Measurements from ENCODE around the gene MYO1D. TPM values are rescaled to one million over a fixed set of nuclear protein-coding genes. Genes with fewer than 3 reads are reported as not detected.
A peak's percentile ranks its signal among the peaks of the same experiment; 100 is the strongest.
"Not testable (repeated sequence)": the region's sequence is repeated elsewhere in the genome, so short reads cannot be mapped to it uniquely, and the experiment has no call there.

MYO1D gene
- total RNA-seq, 1 donor from 2014 or later = 38.9 TPM

DNA sequence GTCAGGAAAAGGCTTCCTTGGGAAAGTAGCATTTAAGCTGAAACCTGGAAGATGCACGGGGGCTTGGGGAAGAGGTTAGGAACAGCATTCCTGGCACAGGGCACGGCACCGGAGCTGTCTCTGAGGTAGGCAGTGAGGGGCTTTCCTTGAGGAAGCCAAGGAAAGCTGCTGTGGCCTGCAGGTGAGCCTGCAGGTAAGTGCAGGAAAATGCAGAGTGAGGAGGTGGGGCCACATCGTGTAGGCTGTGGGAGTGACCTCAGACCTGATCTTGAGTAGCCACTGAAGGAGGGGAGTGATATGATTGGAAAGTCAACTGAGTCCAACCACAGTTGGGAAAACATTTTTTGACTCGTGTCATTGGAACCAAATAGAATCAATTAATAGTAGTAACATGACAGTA lies 310.6 kb downstream of the MYO1D start:
- DNase-seq = no peak

DNA sequence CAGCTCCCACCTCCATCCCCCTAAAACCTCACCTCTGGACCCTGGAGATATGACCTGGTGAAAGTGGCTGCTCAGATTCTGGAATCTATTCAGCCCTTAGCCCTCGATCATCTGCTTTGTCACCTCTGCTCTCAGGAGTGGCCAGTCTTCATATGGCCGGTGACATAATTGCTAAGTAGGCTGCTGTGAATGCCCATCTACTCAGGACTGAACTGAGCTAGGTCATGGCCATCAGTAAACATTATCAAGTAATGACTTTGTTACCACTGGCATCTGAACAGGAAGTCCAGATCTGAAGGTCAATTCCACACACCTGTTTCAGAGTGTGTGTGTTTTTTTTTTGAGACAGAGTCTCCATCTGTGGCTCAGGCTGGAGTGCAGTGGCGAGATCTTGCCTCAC lies 311.5 kb downstream of the MYO1D start:
- DNase-seq = no peak

DNA sequence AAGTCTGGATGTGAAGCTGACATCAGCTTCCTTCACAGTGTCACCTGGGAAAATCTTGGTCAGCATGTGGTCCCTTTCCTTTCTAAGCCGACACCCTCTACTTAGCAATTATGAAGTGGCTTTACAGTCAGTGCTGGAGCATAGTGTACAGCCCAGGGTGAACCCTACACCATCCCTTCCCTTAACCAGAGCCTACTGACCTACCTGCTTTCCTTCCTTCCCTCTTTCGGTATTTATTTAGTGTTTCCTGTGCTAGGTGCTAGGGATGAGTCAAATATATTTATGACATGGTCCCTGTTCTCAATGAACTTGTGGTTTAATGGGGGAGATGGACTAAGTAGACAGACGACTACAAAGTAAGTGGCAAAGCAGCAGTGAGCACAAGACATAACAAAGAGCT lies 312.6 kb downstream of the MYO1D start:
- no peak for DNase-seq

DNA sequence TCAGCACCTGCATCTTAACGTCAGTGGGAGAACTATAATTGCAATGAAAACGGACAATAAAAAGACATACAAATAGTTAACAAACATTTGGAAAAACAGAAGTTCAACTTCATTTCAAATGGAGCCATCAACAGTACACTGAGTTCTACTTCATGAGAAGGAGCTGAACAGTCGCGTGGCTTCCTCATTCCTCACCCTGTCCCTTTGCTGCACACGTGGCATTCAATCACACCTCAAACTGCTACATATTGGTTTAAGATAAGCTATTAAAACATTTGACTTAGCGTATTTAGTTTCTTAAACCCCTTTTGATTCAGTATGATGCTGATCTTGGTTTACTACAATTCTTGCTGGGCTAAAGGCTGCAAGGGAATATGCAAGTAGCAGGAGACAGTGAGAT lies 313.3 kb downstream of the MYO1D start:
- DNase-seq = no peak

DNA sequence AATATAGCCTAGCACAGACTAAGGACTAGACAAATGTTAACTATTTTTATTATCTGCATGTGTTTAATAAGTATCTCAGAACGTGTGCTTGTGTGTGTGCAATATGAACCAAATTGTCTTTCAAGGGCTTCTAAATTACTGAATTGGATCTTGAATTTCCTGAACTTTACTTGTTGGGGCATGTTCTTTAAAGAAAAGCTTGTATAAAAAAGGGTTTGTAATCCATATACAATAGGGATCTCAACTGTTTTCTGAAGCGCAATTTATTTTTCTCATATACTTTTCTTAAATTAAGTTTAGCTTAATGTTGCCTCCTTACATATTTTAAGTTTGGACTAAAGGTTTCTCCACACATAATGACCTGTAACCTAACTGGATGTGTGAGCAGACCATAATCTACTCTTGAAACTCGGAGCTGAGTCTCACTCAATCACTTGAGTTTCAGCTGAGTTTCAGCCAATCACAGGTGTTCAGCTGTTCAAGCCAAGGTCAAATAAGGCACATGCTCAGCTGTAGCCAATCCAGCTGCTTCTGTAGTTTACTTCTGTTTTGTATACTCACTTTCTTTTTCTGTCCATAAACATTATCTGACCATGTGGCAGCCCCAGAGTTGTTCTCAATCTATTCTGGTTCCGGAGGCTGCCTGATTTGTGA lies 317.8 kb downstream of the MYO1D start:
- DNase-seq = no peak

DNA sequence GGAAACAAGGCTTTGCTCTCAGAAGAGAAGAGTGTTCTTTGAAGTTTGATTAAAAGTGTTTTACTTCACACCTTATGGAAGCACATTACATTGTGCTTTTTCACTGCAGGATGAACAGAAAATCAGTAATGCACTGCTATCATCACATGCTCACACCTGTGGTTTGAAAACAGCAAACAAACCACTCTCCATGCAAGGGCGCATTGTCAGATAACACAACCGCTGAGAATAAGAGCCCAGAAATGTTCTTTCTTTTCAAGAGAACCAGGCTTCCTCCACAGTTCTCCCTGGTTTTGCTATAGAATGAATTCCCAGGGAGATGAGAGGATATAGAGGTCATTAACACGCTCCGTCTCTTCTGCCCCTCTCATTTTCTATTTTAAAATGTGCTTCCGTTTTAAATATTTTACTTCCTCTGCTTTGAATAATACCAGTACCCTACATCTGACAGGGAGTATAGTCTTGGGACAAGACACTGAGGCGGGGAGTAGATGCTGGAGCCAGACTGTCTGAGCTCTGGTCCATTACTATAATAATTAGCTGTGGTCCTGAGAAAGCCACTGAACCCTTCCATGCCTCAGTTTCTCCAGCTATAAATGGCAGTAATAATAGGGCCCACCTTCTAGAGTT lies 318.5 kb downstream of the MYO1D start:
- DNase-seq = no peak

DNA sequence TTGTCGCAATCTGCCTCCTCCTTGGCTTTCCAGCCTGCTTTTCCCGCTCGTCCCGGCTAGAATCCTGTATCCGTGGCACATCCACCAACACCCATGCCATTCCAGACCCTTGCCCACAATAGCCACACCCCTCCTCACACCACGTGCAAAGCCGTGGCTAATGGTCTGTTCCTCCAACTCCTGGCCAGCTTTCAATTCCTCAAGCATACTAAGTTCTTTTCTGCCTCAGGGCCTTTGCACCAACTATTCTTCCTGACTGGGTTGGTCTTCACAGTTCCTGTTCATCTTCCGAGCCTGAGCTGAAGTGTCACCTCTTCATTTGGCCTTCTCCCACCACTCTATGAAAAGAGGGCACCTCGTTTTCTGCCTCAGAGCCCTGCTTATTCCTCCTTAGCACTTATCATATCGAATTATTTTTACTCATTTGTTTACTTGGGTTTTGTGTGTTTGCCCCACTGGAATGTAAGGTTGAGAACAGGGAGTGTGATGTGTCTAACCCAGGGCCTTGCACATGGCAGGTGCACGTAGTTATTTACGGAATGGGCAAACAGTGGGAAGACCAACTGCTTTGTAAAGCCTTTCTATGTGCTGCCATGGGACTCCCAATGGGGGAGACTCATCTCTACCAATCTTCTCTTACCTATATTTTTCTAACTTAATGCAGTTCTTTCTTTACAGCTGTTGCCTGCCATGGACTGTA lies 321.2 kb downstream of the MYO1D start:
- DNase-seq = no peak

DNA sequence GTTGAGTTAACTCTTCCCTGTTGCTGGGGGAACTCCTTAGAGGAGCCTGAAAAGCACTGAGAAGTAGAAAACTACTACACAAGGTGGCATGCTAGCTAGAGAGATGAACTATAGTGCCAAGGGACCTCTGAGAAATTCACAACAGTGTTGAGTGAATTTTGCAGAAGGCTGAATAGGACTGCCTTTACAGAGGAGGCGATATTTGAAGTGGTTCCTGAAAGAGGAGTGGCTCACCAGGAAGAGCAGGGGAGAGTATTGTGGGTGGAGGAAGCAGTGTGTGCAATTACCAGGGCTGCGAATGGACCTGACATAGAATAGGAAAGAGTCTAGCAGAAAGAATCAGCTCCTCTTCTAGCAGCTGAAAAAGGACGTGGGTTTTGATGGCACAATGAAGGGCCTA lies 323.8 kb downstream of the MYO1D start:
- DNase-seq = no peak

DNA sequence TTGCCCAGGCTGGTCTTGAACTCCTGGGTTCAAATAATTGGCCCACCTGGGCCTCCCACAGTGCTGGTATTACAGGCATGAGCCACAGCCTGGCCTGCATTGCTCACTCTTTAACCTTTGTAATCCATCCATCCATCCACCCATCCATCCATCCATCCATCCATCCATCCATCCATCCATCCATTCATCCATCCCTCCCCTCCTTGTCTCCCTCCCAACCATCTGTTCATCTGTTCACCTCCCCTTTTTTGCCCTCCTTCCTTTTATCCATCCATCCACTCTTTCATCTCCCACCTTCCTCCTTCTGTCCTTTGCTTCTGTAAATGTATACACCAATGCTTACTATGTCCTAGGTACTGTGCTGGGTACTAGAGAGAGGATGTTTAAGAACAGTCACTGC lies 324.6 kb downstream of the MYO1D start:
- DNase-seq = no peak

DNA sequence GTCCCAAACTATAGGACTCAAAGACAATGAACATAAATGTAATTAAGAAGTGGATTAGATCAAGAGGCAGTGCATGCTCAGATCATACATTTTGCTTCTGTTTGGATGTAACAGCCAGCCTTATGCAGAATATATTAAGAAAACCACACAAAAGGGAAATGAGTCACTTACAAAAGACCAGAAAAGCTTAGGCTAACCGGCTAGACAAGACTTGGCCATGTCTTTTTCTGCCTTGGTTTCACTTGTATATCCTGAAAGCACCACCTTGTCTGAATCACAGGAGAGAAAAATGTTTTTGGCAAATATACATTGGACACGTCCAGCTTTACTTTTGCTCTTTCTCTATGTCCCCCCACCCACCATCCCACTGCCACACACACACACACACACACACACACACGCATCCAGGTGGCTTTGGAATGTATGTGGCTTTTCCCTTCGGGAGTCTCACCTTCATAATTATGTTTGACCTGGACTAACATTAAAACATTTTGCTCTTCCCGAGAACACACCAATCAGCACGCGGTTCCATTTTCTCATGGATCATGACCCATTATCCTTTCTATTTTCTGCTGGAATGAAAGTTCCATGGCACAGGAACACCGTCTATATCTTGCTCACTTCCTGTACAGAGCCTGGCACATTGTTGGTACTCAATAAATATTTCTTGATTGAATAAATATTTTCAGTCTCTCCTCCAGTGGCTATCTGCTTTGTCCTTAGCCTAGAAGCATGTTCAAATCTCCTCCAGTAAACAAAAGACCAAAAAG lies 325.6 kb downstream of the MYO1D start:
- DNase-seq = no peak

DNA sequence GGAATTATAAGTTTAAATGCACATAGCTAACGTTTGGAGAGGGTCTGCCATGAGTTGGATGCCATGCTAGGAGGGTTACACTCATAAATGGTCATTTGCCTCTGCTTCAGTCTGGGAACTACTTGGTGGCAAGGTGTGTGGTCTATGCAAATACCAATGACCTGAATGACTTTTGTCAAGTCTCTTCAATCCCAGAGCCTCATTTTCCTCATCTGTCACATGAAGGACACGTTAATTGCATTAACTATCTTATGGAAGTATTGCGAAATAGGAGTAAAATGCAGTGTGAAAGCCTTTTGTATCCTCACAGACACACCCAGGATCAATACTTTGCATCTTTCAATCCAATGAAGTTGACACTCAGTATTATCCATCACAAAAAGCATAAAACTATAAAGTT lies 327.4 kb downstream of the MYO1D start:
- DNase-seq = no peak

DNA sequence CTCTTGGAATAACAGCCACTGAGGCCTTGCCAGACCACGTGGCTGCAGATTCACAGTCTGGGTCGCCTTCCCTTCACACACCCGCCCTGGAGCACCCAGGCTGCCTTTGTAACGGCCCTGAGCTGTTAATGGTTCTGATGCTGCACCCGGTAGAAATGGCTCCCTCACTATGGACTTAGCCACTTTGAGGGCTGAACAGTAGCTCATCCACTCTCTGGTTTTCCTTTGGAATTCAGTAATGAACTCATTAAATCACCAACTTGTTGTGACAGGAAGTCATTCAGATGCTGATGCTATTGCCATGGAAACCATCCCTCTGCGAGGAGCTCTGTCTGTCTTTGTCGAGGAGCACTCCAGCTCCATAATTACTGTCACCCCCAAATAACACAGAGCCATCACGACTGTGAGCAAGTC lies 330.9 kb downstream of the MYO1D start:
- no peak for DNase-seq

DNA sequence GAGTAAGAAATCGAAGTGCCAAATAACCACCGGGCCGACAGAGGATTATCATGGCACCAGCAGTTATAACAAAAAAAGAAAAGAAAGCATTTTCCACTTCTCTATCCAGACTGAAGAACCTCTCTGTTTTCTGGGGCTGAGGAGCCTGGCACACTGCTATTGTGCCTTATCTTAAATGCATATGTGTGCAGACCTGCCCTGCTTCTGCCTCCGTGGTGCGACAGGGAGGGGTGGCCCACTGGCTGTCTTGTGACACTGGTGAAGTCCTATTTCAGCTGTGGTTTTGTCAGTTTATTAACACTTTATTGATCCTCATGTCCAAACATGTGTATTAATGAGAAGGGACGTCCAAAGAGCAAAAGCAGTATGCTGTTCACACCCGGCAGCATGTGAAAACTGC lies 334.7 kb downstream of the MYO1D start:
- no peak for DNase-seq

DNA sequence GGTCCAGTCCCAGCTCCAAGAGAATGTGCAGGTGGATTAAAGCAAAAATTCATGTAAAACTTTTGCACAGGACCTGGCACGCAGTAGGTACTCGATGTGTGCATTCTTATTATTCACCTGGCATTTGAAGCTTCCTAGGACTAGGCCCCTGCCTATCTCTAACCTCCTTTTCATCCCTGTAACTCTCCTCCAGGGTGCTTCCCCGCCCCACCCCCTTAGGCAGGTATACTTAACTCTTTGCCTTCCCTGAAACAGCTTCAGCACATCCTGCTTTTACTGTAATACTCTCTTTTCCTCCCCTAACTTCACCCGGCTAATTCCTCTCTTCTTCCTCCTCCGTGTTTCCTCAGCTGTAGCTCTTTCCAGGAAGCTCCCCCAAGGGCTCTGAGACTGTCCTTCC lies 335.3 kb downstream of the MYO1D start:
- no peak for DNase-seq

DNA sequence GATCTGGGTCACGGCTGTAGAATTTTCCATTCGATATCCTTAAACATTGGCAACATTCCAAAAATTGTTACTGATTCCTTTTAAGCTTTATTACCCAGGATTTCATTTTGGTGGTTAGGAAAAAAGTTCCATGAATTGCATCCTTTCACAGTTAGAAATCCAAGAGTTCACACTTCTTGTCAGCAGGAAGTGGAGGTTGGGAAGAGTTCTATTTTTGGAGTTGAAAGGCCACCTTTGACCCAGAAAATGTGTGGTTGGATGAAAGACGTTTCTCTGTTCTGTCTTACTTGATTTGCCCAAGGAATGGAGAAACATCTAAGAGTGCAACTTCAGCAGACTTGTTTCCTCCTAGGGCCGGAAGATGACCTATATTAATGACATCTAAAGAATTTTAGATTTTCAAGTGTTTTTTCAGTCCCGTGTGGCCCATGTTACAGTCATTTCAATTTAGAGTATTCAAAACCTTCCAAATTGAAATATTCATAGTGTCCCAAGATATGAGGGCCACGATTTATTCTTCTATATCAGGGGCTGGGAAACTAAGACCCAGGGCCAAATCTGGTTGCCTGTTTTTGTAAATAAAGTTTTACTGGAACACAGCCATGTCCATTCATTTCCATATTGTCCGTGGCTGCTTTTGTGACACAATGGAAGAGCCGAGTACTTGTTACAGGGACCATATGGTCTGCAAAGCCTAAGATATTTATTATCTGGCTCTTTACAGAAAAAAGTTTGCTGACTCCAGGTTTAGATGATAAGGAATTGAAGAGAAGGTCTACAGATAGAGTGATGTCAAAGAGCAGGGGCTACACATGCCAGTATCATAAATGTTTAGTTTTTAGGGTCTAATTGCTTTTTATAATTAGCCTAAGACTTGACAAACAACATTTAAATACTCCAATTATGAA lies 339.9 kb downstream of the MYO1D start:
- DNase-seq = peak; percentile 22

DNA sequence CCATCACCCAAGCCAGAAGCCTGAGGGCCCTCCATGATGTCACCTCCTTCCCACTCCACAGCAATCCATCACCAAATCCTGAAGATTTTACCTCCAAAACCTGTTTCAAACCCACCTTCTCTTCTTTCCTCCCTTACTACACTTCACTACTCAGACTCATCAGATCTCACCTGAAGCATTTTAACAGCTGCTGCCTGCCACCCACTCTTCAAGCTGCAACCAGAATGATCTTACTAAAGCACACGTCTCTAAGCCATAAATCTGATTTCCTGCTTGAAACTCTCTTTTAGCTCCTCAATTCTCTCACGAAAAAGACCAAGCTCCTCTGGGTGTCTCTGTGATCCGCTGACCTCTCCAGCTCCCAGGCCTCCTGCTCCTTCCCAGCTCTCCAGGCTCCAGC lies 343.6 kb downstream of the MYO1D start:
- no peak for DNase-seq

DNA sequence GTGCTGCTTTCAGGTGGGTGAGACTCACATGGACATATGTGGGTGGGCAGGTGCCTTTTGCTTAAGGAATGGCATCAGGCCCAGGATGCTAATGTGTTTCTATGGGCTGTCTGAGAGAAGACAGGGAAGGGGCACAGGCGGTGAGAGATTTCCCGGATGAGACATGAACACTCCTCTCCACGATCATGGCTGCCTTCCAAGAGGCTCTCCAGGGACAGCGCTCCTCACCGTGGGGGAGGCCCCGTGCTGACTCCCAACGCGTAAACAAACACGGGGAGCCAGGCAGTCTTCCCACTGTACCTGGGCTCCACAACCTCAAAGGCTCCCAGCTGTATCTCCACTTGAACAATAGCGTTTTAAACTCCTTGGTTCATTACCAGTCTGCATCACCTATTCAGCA lies 347.3 kb downstream of the MYO1D start:
- DNase-seq = no peak

DNA sequence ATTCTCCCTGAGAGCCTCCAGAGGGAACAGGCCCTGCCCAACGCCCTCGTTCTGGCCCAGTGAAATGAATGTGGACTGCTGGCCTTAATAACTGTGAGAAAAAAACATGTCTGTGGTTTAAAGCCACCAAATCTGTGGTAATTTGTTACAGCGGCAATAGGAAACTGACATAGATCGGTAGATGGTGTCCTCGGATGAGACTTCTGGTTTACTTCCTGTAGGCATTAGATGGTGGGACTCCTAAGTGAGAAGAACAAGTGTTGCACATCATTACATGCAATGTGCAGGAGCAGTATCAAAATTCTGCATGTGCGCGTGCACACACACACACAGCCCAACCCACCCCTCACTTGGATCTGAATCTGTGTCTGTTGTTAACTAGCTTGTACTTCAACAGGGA lies 348.1 kb downstream of the MYO1D start:
- no peak for DNase-seq

DNA sequence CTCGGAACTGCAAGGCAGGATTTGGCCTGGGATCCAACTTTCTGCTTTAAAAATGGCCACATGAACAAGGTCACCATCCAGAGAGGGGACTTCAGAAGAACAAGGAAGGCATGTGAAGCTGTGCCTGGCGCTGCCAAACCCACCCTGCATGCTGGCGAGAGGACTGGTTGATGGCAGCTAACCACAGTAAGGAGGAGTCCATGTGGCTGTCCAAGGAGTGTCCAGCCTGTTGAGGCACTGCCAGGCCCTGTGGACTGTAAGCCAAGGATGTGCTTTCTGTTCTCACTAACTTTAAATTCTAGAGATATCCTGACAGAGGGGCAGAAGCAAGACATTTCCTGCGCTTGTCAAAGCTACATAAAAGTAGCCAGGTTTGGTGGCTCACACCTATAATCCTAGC lies 349.8 kb downstream of the MYO1D start:
- no peak for DNase-seq

DNA sequence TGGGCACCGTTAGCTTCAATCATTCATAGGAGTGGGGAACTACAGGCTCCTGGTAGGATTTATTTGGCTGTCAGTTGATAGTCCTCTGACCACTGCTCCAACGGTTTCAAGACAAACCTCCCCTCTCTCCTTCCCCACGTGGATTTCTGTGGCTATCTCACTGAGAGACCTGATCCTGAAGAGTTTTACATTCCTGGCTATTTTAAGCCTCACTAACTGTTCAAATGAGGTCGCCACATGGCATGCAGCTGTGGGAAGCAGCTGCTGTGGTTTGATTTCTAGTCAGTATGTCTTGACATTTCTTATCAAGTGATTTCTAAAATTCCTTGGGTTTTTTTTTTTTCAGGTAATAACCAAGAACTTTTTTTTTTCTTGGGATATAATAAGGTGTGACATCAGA lies 351.8 kb downstream of the MYO1D start:
- DNase-seq = peak; percentile 31

DNA sequence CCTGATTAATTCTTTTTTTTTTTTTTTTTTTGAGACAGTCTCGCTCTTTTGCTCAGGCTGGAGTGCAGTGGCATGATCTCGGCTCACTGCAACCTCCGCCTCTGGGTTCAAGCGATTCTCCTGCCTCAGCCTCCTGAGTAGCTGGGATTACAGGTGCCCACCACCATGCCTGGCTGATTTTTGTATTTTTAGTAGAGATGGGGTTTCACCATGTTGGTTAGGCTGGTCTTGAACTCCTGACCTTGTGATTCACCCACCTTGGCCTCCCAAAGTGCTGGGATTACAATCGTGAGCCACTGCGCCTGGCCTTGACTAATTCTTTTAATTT lies 352.4 kb downstream of the MYO1D start:
- DNase-seq = not testable (repeated sequence)
